ENCODE results near the gene TMEM108.
"Not testable (repeated sequence)": the region's sequence is repeated elsewhere in the genome, so short reads cannot be mapped to it uniquely, and the experiment has no call there.

TMEM108 gene

GRCh38 chr3:132997404-132998185, 40.6 kb upstream of the TMEM108 start:
- Histone ChIP-seq H3K27ac (ENCODE audit: extremely low read depth, low read depth, low read length) (no peak overlapping the region), H3K36me3 (ENCODE audit: control insufficient read depth in 2 of 2, insufficient read depth in 1 of 2, low read length in 2 of 2) (no peaks in the 10 kb centered on the region), H3K4me1 (ENCODE audit: control insufficient read depth, insufficient read depth, low read length) (no peaks in the 10 kb centered on the region), H3K9me3 (ENCODE audit: control insufficient read depth, insufficient read depth, low read depth, low read length) (no peaks in the 10 kb centered on the region), H3K4me3 (ENCODE audit: low read depth, low read length) (no peak overlapping the region)
- ChIA-PET POLR2A (no interaction called here), CTCF (no interaction called here)
- TF ChIP-seq, protein P1, sequence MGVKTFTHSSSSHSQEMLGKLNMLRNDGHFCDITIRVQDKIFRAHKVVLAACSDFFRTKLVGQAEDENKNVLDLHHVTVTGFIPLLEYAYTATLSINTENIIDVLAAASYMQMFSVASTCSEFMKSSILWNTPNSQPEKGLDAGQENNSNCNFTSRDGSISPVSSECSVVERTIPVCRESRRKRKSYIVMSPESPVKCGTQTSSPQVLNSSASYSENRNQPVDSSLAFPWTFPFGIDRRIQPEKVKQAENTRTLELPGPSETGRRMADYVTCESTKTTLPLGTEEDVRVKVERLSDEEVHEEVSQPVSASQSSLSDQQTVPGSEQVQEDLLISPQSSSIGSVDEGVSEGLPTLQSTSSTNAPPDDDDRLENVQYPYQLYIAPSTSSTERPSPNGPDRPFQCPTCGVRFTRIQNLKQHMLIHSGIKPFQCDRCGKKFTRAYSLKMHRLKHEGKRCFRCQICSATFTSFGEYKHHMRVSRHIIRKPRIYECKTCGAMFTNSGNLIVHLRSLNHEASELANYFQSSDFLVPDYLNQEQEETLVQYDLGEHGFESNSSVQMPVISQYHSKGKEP (tag by site-specific recombination; IDR thresholded peaks at IDR 0.05), result no peak
- no peak for TF ChIP-seq ZNF621 (tag by site-specific recombination; IDR thresholded peaks at IDR 0.05)
- no peak for TF ChIP-seq GLI4 (tag by site-specific recombination; IDR thresholded peaks at IDR 0.05)
- no peak for TF ChIP-seq ZNF223 (tag by site-specific recombination; IDR thresholded peaks at IDR 0.05)
- no peak for TF ChIP-seq ZNF239 (tag by site-specific recombination; IDR thresholded peaks at IDR 0.05)
- no peak for TF ChIP-seq ZNF629 (tag by site-specific recombination; IDR thresholded peaks at IDR 0.05)
- no peak for TF ChIP-seq ZBTB17 (tag by site-specific recombination; IDR thresholded peaks at IDR 0.05)
- TF ChIP-seq ZNF704 (tag by site-specific recombination; IDR thresholded peaks at IDR 0.05), result no peak
- TF ChIP-seq ZNF211 (tag by site-specific recombination; IDR thresholded peaks at IDR 0.05; ENCODE audit: low read depth), result no peak
- TF ChIP-seq IKZF3 (tag by site-specific recombination; IDR thresholded peaks at IDR 0.05), result no peak

DNA sequence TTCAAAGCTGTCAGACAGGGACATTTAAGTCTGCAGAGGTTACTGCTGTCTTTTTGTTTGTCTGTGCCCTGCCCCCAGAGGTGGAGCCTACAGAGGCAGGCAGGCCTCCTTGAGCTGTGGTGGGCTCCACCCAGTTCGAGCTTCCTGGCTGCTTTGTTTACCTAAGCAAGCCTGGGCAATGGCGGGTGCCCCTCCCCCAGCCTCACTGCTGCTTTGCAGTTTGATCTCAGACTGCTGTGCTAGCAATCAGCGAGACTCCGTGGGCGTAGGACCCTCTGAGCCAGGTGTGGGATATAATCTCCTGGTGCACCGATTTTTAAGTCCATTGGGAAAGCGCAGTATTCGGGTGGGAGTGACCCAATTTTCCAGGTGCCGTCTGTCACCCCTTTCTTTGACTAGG, 33.2 kb upstream of the TMEM108 start:
- H3K9me3 ChIP-seq (ENCODE audit: control insufficient read depth, insufficient read depth, low read depth, low read length); H3K4me1 ChIP-seq (ENCODE audit: control insufficient read depth, insufficient read depth, low read length); H3K36me3 ChIP-seq (ENCODE audit: control insufficient read depth in 2 of 2, insufficient read depth in 1 of 2, low read length in 2 of 2); CTCF ChIA-PET; H3K27ac ChIP-seq (ENCODE audit: extremely low read depth, low read depth, low read length); POLR2A ChIA-PET; H3K4me3 ChIP-seq (ENCODE audit: low read depth, low read length): not testable (repeated sequence)

GRCh38 chr3:133007601-133008000, 30.6 kb upstream of the TMEM108 start:
- POLR2A ChIA-PET, result no interaction called here
- TF ChIP-seq ZNF394 (tag by site-specific recombination; IDR thresholded peaks at IDR 0.05; ENCODE audit: borderline replicate concordance) (no peak), ZNF639 (tag by site-specific recombination; IDR thresholded peaks at IDR 0.05) (no peak), ZNF776 (tag by site-specific recombination; IDR thresholded peaks at IDR 0.05; ENCODE audit: borderline replicate concordance) (no peak), ZBTB20 (tag by site-specific recombination; IDR thresholded peaks at IDR 0.05) (no peak), ZSCAN16 (tag by site-specific recombination; IDR thresholded peaks at IDR 0.05) (no peak), ZNF624 (tag by site-specific recombination; IDR thresholded peaks at IDR 0.05) (no peak), ZBTB10 (tag by site-specific recombination; IDR thresholded peaks at IDR 0.05) (no peak), ZNF391 (tag by site-specific recombination; IDR thresholded peaks at IDR 0.05; ENCODE audit: borderline replicate concordance, low read depth) (no peak), ZNF645 (tag by site-specific recombination; IDR thresholded peaks at IDR 0.05) (no peak)
- TF ChIP-seq, protein P2, sequence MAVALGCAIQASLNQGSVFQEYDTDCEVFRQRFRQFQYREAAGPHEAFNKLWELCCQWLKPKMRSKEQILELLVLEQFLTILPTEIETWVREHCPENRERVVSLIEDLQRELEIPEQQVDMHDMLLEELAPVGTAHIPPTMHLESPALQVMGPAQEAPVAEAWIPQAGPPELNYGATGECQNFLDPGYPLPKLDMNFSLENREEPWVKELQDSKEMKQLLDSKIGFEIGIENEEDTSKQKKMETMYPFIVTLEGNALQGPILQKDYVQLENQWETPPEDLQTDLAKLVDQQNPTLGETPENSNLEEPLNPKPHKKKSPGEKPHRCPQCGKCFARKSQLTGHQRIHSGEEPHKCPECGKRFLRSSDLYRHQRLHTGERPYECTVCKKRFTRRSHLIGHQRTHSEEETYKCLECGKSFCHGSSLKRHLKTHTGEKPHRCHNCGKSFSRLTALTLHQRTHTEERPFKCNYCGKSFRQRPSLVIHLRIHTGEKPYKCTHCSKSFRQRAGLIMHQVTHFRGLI (tag by site-specific recombination; IDR thresholded peaks at IDR 0.05), result no peak

More at GRCh38 chr3:133007601-133008000, 30.6 kb upstream of the TMEM108 start:
- no peaks in the 10 kb centered on the region for H3K9me3 ChIP-seq (ENCODE audit: control insufficient read depth, insufficient read depth, low read depth, low read length)
- CTCF ChIA-PET, result no interaction called here
- no peaks in the 10 kb centered on the region for H3K4me1 ChIP-seq (ENCODE audit: control insufficient read depth, insufficient read depth, low read length)
- no peak overlapping the region for H3K27ac ChIP-seq (ENCODE audit: extremely low read depth, low read depth, low read length)
- H3K36me3 ChIP-seq (ENCODE audit: control insufficient read depth in 2 of 2, insufficient read depth in 1 of 2, low read length in 2 of 2), result no peaks in the 10 kb centered on the region
- no peak overlapping the region for H3K4me3 ChIP-seq (ENCODE audit: low read depth, low read length)

Data from HEK293 (cell line).